ENCODE data around the gene KCNK16.

The KCNK16 gene

DNA sequence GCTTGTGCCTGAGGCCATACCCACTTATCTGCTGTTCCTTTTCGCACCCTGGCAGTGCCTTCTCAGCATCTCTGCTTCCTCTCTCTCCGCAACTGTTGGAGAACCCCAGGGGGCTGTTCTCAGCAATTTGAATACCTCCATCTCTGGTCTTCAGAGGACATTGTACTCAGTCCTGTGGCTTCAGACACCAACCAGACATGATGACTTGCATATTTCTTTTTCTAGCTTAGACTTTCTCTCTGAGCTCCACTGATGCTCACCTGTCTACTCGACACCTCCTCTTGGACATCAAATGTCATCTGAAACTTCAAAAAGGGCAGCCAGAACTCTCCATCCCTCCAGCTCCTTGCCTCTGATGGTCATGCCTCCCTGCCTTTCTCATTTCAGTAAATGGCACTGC, 18.9 kb upstream of the KCNK16 start:
- no peak for DNase-seq

GRCh38 chr6:39339868-39340550, 17.5 kb upstream of the KCNK16 start:
- DNase-seq = no peak

DNA sequence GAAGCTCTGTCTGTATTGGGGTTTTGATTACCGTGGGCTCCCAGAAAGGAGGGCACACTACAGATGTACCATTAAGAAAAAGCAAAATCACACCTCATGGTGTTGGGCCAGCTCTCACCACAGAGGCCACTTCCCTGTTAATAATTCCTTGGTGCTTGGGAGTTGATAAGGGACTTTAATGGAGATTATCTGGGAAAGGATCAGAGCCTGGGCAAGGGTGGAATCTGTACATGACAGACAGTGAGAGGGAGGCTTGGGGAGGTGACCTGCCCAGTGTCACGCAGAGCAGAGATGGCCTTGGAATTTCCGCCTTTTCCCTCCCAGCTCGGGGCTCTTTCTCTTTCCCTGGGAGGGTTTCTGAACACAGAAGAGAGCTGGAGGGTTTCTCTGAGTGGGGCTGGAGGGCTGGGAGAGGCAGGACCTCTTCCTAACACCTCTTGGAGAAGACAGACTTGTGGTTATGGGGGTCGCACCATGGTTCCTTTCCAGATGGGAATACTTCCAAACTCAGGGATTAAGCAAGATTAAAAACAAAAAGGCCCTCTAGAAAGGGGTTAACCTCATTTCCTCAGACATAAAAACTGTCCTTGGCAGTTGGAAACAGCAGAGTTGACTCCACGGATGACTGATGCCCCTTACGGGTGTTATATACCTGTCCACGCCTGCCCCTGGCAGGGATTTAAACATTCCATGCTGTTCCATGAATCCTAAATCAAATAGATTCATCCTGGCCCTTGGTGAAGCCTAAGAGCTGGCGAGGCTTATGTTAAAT, 16.8 kb upstream of the KCNK16 start:
- no peak for DNase-seq

DNA sequence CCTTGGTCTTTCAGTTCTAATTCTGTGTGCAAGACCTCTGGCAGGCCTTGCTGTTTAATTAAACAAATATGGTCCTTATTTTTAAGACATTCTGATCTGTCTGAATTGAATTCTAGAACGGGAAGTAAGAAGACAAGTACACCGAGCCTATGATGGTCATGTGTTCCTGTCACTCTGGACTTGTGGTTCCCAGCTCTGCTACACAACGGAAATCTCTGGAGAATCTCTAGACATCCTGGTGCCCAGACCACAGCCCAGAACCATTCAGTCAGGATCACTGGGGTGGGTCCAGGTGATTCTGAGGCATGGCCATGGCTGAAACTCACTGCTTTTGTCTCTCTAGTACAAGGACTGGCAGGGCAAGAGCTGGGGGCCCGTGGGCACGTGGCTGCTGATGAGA, 15.9 kb upstream of the KCNK16 start:
- DNase-seq = no peak

DNA sequence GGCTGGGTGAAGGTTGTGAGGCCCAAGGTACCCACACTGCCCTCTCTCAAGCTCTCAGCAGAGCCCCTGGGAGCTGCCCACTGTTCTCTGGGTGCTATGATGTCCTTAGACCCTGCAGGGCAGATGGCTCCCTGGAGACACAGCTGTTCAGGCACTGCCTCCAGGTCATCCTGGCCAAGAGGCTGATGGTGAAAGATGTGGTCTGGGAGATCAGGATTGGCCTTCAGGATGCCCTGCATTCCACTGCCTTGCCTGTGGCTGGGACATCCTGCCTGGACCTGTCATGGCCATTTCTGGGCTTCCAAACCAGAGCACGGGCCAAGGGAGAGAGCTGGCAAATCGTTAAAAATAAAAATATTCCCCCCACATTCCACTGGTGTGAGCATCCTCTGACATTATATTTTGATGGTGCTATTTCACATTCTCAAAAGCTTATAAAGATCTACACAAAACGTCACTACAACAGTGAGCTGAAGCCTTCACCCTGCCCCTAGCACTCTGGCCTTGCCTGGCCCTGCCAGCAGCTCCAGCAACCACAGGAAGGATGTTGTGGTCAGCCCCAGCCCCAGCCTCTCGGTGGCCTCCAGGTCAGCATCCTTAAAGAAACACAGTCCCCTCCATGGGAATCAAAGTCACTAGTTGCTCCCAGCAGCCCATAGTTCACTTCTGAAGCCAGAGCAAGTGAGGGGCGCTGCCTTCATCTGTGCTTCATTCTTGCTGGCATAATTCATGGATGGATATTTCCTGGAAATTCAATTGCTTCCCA, 13.5 kb upstream of the KCNK16 start:
- DNase-seq = no peak

- DNase-seq = no peak
These were observed 11.3 kb upstream of the KCNK16 start for GRCh38 chr6:39333644-39334438.

GRCh38 chr6:39330476-39330875, 8.0 kb upstream of the KCNK16 start:
- no peak for DNase-seq

- no peak for DNase-seq
These were observed 7.6 kb upstream of the KCNK16 start for GRCh38 chr6:39330057-39330456.

- DNase-seq = no peak
These were observed 5.6 kb upstream of the KCNK16 start for GRCh38 chr6:39328066-39328465.

GRCh38 chr6:39327507-39327906, 5.0 kb upstream of the KCNK16 start:
- DNase-seq = no peak

DNA sequence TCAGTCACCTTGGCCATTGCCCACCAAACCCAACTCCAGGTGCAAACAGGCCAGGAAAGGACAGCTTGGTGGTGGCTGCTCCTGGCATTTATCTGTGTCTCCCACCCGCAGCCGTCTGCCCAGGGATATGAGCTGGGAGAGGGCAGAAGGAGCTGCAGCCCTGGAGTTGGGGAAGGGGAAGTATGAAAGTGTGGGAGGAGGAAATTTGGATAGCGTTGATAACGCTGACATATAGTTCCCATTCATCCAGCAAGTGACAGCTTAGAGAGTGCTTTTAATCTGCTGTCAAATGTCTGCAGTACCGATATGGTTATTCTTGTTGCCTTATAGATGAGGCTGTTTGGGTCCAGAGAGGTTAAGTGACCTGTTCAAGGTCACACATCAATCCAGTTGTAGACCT, 741 bp downstream of the KCNK16 start:
- no peak for DNase-seq

GRCh38 chr6:39320363-39320984, 2.0 kb downstream of the KCNK16 start:
- no peak for DNase-seq

DNA sequence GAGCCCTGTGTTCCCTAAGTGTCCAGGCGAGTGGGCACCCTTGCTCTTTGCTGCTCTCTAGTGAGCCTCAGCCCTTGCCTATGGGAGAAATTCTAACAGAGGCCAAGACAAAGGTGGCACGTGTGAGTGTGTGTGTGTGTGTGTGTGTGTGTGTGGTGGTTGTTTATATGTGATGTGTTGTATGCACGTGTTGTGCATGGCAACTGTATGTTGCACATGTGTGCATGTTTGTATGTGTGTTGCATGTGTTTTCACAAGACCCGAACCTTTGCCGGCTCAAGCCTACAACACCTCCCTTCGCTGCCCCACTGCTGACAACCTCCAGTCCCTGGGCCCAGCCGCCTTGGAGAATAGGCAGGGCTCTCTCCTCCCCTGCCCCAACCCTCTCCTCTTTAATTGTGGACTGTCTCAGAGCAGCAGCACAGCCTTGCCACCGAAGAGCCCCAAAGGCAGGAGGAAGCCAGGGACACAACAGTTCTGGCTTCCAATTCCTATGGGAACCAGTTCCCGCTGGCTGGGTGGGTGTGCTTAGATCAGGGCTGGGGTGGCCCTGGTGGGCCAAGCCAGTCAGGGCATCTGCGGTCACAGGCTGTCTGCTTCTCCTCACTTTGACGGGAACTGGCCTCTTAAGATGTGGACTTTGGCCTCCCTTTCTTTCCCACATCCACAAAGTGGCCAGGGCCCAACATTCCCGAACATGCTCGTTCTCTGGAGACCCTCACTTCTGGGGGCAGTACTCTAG, 2.7 kb downstream of the KCNK16 start:
- DNase-seq = no peak

DNA sequence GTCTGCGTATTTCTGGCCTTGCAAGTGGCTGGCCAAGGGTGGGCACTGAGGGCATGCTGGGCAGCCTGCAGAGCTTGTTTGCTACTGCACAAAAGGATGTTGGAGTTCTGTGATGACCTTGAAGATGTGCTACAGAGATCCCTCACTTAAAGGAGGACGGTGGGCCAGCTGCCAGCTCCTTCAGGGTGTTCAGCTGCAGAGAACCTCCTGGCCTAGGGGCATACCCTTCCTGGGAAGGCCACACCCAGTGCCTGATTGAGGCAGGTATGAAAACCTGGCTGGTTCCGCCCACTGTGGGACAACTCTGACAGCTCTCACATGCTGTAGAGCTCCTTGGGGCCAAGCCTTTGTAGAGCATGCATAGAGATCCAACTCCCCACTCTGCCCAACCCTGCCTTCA, 5.2 kb downstream of the KCNK16 start:
- no peak for DNase-seq

- no peak for DNase-seq
These were observed 8.2 kb downstream of the KCNK16 start, which contains the start of gene KCNK17 for GRCh38 chr6:39314273-39314795. Gene KCNK17 (minus strand): TSS chr6:39314419. CDS start chr6:39314320, 99 bp downstream.

DNA sequence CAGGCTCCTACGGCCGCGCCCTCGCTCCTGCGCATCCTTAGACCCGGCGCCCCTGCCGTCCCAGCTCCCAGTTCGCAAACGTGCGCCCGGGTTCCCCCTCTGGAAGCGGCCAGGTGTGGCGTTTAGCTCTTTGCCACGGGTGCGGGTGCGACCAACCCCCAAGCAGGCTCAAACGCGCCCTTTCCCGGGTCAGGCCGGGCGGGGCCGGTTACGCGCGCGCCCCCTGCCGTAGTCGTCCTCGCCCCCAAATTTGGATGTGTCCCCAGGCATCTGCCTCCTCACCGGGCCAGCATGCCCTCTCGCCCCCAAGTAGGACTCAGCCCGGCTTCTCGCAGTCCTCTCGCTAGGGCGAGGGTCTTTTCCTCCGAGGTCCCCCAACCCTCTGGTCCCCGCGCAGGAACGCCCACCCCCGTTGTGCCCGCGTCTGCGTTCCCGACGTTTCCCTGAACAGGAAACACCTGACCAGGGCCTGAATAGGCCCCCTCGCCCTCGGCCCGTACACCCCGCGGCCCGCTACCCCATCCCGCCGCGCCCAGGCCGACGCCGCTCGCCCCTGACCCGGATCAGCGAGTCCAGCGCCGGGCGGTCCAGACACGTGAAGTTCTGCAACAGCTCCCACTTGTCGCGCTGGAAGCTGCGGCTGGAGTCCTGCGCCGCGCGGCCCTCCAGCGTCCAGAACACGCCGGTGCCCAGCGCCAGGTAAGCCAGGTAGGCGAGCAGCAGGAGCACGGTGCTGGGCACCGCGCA, 8.8 kb downstream of the KCNK16 start:
- DNase-seq = no peak

DNA sequence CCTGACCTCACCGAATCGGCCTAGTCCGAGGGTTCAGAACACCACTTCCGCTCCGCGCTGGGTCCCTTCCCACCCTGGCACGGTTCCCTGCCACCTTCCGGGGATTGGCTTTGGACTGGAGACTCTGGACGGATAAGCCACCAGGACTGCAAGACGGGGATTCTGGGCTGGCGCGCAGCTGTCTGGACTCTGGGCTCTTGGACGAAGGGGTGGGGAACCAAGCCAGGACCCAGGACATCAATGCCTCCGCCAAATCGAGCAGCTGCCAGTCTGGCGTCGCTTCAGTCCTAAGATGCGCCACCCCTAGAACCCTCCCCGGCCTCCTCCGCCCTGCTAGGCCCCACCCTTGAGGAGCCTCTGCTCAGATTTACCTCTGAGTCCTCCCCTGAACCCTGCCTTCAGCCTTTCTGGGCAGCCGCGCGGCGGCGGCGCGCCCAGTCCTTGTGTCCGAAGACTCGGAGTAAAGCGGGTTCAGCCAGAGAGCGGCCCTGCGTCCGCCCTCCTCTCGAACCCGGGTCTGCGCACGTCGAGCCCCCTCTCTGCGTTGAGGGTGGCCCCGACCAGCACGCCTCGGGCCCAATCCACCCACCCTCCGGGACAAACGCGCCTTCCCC, 9.5 kb downstream of the KCNK16 start:
- DNase-seq = no peak

- no peak for DNase-seq
These were observed 12.0 kb downstream of the KCNK16 start for GRCh38 chr6:39310542-39310941.

DNA sequence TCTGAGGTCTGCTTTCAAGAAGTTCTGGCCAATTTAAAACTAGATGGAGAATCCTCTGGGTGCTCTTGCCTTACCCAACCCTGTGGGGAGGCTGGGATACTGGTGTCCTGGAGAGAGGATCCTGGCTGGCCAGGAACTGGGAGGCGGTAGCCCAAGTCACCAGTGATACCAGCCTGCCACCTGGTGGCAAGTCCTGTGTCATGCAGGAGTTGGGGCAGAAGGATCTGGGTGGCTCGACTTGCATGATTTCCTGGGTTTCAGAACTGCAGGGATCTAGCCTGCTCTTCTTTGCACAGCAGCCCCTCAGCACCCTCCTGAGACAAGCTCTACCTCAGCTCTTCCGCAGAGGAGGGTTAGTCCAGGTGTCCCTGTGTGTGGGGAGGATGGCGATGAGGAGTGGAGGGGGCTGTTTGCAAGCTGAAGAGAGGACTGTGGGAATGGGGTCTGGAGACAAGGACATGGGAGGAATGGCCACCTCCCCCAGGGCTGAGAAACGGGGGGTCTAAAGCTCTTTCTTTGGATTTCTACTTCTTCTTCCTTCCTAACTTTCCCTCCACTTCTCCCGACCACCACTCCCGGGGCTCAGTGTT, 12.5 kb downstream of the KCNK16 start:
- DNase-seq = peak; percentile 71 to 75

DNA sequence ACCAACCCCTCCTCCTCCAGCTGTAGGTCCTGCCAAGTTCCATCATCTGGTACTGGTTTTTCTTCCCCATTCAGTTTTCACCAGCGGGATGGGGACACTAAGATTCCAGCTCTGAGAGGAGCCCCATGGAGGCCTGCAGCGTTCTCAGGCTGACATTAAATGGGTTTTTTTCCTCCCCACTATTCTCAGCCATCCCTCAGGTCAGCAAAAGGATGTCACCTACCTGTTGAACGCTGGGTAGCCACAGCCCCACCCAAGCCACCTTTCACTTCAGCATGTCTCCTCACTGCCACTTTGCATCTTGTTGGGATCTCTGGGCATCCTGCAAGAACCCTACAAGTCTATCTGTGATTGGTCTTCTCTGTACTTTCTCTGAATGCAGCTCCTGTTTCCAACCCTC, 15.0 kb downstream of the KCNK16 start:
- DNase-seq = no peak
